Mesothelial cell of epicardium (in vitro differentiated cells): ENCODE measurements around the gene MEGF11. TPM values are rescaled to one million over a fixed set of nuclear protein-coding genes. Genes with fewer than 3 reads are reported as not detected.

ENCODE experiments used
- DNase-seq, 2 experiments: peaks; one replicate each; pipeline ENCODE4 v3.0.0; 2021; ENCODE audit warnings: low spot score in 2 of 2; ENCODE audit not compliant: unreplicated experiment in 2 of 2
- H3K27ac Mint-ChIP-seq: 2 replicates; pipeline ENCODE4 v1.8.0; 2021; ENCODE audit warnings: mixed read lengths
- H3K27me3 Mint-ChIP-seq: 2 replicates; pipeline ENCODE4 v1.8.0; 2021; ENCODE audit warnings: low read depth, mixed read lengths
- H3K36me3 Mint-ChIP-seq: 2 replicates; pipeline ENCODE4 v1.8.0; 2021; ENCODE audit warnings: mixed read lengths
- H3K4me1 Mint-ChIP-seq: 2 replicates; pipeline ENCODE4 v1.8.0; 2021; ENCODE audit warnings: mixed read lengths
- H3K4me3 Mint-ChIP-seq: 2 replicates; pipeline ENCODE4 v1.8.0; 2021; ENCODE audit warnings: mild to moderate bottlenecking, moderate library complexity, mixed read lengths
- H3K9me3 Mint-ChIP-seq: 2 replicates; pipeline ENCODE4 v1.8.0; 2021; ENCODE audit warnings: mixed read lengths
- total RNA-seq: library from RNA; stranded (reverse); gene quantifications from 3 replicates; pipeline ENCODE4 v1.2.1, GENCODE V29; 2021
- TF ChIP-seq, protein P1 (sequence below): fragments of 200-600 bp; sonication (generic); IDR thresholded peaks from one replicate; pipeline ENCODE4 v1.5.0; 2021; ENCODE audit warnings: antibody characterized with exemption; ENCODE audit not compliant: unreplicated experiment

Gene MEGF11
- total RNA-seq, 1 donor from 2014 or later: 3.7 TPM

DNA sequence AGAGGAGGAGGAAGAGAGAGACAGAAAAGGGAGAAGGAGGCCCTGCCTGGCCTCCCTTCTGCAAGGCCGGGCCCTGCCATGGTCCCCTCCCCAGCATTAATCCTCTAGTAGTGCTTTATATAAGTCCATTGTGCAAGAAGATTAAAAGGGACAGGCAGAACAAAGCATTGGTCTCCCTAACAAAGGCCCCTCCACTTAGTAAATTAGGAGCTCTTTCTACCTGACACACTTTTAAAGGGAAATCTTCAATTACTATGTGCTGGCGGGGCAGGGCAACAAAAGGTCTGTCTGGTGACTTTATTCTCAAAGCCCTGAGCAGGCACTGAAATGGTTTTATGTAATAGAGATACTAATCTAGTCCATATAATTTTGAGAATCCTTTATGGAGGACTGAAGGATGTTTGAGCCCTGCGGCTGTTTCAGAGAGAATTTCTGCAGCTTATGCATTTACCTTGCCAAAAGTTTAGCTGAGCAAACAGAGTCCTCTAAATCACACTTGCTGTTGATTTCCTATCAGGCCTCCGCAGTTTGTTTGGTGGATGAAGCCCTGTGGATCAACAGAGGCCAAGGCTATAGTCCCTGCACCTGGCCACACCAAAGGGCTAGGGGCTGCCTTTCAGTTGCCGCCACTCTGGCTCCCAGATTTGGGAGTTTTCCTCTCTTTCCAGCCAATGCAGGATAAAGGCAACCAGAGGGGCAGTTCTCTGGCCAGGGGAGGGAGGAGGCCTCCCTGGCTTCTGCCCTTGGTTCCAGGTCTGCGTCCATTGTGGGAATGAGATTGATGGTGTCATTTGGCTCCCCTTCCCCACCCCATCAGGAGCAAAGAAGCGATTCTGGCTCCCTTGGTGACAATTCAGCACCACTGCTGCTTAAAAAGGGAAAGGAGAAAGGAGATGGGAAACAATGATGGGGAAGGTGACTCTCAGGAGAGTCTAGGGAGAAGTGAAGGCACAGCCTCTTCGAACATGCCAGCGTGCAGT lies 148.0 kb downstream of the MEGF11 start:
- H3K9me3 Mint-ChIP-seq: no peaks in the 10 kb centered on the region
- TF ChIP-seq, protein P1, sequence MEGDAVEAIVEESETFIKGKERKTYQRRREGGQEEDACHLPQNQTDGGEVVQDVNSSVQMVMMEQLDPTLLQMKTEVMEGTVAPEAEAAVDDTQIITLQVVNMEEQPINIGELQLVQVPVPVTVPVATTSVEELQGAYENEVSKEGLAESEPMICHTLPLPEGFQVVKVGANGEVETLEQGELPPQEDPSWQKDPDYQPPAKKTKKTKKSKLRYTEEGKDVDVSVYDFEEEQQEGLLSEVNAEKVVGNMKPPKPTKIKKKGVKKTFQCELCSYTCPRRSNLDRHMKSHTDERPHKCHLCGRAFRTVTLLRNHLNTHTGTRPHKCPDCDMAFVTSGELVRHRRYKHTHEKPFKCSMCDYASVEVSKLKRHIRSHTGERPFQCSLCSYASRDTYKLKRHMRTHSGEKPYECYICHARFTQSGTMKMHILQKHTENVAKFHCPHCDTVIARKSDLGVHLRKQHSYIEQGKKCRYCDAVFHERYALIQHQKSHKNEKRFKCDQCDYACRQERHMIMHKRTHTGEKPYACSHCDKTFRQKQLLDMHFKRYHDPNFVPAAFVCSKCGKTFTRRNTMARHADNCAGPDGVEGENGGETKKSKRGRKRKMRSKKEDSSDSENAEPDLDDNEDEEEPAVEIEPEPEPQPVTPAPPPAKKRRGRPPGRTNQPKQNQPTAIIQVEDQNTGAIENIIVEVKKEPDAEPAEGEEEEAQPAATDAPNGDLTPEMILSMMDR: no peak
- H3K36me3 Mint-ChIP-seq: no peaks in the 10 kb centered on the region
- no peak for DNase-seq
- H3K27me3 Mint-ChIP-seq: peaks cover 60% of the 10 kb centered on the region
- no peak overlapping the region for H3K27ac Mint-ChIP-seq
- H3K4me3 Mint-ChIP-seq: no peak overlapping the region
- peaks cover 7% of the 10 kb centered on the region for H3K4me1 Mint-ChIP-seq

DNA sequence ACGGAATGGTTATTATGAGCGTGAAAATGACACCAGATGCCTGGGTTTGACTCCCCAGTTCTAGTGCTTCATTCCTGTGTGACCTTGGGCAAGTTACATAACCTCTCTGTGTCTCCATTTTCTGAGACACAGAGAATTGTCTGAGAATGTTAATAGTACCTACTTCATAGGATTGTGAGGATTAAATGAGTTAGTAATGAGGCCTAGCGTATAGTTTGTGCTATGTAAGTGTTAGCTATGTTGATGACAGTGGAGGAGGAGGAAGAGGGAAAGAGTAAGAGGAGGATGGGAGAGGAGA lies 150.3 kb downstream of the MEGF11 start:
- H3K4me1 Mint-ChIP-seq: peaks cover 7% of the 10 kb centered on the region
- H3K36me3 Mint-ChIP-seq: no peaks in the 10 kb centered on the region
- H3K27ac Mint-ChIP-seq: no peak overlapping the region
- no peak for DNase-seq
- TF ChIP-seq, protein P1: no peak
- peaks cover 43% of the 10 kb centered on the region for H3K27me3 Mint-ChIP-seq
- no peak overlapping the region for H3K4me3 Mint-ChIP-seq
- H3K9me3 Mint-ChIP-seq: no peaks in the 10 kb centered on the region

DNA sequence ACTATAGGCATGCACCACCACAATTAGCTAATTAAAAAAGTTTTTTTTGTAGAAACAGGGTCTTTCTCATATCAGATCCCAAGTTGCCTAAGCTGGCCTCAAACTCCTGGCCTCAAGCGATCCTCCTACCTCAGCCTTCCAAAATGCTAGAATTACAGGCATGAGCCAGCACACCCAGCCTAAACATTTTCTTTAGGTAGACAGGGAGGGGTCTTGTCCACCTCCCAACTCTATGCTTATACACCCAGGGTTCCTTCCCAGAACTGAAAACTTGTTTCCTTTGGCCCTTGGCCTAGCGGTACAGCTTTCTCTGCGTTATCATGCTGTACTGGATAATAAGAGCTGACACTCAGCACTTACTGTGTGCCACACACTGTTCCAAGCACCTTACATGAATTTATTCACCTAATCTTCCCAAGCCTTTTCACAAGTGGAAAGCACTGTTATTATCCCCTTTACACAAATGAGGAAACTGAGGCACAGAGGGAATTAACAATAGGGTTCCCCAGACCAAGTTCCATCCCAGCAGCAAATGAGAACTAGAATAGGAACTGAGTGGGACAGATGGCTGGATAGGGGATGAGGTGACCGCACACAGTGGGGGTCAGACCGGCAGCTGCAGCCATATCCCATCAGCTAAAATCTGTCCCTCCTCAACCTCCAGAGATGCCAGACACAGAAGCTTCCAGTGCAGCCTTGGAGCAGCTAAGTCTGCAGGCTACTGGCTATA lies 150.8 kb downstream of the MEGF11 start:
- no peak for DNase-seq
- Mint-ChIP-seq H3K27ac (no peak overlapping the region), H3K36me3 (no peaks in the 10 kb centered on the region), H3K27me3 (peaks cover 39% of the 10 kb centered on the region), H3K4me3 (no peak overlapping the region), H3K4me1 (peaks cover 7% of the 10 kb centered on the region), H3K9me3 (no peaks in the 10 kb centered on the region)
- TF ChIP-seq, protein P1: no peak

DNA sequence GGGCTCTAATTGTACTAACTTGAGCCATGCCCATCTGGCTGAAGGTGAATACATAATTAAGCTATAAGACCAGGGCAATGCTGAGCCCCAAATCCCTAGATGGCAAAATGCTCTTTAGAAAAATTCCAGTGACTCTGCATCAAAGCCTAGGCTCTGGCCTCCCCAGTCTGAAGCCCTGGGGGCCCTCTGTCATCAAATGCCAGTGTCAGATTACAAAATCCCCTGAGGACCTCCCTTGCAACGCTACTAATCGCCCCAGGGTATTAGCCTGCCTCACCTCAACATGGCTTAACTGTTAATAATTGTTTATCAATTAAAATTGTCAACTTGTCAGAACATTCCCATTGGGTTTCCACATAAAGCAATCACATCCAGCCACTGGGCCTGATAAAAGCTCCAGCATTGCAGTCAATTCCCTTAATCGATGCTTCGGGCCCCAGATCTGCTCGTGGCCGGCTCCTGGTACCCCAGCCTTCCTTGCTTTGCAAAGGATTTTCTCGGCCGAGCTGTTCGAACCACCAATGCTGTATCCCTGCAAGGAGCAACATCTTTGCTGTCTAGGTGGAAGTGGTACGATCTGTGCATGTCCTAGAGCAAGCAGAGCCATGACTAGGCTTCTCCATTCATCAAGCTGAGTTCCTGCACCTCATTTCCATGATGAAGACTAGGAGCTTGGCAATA lies 151.7 kb downstream of the MEGF11 start:
- H3K9me3 Mint-ChIP-seq: no peaks in the 10 kb centered on the region
- peaks cover 33% of the 10 kb centered on the region for H3K27me3 Mint-ChIP-seq
- no peak overlapping the region for H3K4me3 Mint-ChIP-seq
- H3K36me3 Mint-ChIP-seq: no peaks in the 10 kb centered on the region
- peaks cover 10% of the 10 kb centered on the region for H3K4me1 Mint-ChIP-seq
- TF ChIP-seq, protein P1: no peak
- H3K27ac Mint-ChIP-seq: no peak overlapping the region
- DNase-seq: no peak

DNA sequence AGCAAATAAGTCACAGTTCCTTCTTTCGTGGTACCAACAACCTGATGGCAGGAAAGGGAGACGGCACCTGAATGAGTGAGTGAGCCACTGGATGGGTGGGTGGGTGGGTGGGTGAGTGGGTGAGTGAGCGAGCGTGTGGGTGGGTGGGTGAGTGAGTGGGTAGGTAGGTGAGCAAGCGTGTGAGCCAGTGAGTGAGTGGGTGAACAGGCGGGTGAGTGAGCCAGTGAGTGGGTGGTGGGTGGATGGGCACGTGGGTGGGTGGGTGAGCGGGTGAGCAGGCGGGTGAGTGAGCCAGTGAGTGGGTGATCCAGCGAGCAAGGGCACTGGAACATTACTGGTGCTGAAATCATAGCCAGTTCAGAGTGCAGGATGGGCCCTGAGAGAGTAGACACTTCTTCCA lies 152.8 kb downstream of the MEGF11 start:
- no peak for DNase-seq
- H3K27me3 Mint-ChIP-seq: peaks cover 22% of the 10 kb centered on the region
- H3K4me1 Mint-ChIP-seq: peaks cover 10% of the 10 kb centered on the region
- no peaks in the 10 kb centered on the region for H3K9me3 Mint-ChIP-seq
- TF ChIP-seq, protein P1: no peak
- no peaks in the 10 kb centered on the region for H3K36me3 Mint-ChIP-seq
- H3K4me3 Mint-ChIP-seq: no peak overlapping the region
- H3K27ac Mint-ChIP-seq: no peak overlapping the region
